NOMO-1 (cell line): ENCODE results near the gene ARHGEF35.
"Not testable (repeated sequence)": the region's sequence is repeated elsewhere in the genome, so short reads cannot be mapped to it uniquely, and the experiment has no call there.

Source experiments
- DNase-seq, 2 experiments: peaks; one replicate each; lab custom pipeline; 2025; ENCODE audit not compliant: unreplicated experiment in 2 of 2; lab: John Stamatoyannopoulos, UW

The ARHGEF35 gene

DNA sequence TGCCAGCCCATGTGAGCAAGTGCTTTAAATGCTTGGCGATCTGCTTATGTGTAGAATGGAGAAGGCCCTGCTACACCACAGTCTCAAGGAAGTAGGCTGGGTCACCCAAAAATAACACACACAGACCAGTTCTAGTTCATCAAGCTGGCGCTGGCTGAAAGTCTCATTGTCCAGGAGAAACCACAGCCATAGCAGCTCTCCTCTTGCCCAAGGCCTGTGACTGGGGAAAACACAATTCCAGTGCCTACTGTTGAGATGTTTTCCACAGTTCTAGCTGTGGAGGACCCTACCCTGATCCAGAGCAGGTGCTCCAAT, 16.5 kb downstream of the ARHGEF35 start:
- DNase-seq = not testable (repeated sequence)

GRCh38 chr7:144178380-144179164, 17.1 kb downstream of the ARHGEF35 start:
- not testable (repeated sequence) for DNase-seq

DNA sequence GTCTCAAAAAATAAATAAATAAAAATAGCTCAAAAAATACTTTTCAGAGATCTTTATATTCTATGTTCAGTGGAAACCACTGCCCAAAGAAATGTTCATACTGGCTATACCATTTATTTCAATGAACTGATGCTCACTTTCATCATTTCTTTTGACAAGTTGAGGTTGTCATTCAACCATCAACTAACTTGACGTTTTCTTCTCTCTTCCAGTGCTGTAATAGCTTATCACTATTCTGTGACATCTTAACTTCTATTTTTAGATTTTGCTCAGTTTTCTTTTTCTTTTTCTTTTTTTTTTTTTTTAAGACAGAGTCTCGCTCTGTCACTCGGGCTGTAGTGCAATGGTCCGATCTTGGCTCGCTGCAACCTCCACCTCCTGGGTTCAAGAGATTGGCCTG, 21.0 kb downstream of the ARHGEF35 start:
- no peak for DNase-seq

- DNase-seq = not testable (repeated sequence)
These were observed 23.9 kb downstream of the ARHGEF35 start for GRCh38 chr7:144171594-144172350.

DNA sequence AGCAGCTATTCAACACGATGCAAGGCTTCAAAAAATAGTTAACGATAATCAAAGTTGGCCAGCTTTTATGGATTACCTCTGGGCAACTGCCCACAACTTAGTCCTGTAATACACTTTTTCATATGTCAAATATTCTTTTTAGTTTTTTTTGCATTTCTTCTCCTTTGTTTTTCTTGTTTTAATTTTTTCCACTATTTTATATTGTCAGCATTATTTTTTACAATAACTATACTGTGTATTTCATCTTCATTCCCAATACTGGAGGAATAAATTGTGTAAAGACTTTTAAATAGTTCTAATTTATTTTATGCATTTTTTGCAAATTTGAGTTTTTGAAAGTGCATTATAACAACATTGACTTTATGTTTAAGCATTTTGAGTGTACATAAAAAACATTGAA, 30.8 kb downstream of the ARHGEF35 start:
- no peak for DNase-seq

DNA sequence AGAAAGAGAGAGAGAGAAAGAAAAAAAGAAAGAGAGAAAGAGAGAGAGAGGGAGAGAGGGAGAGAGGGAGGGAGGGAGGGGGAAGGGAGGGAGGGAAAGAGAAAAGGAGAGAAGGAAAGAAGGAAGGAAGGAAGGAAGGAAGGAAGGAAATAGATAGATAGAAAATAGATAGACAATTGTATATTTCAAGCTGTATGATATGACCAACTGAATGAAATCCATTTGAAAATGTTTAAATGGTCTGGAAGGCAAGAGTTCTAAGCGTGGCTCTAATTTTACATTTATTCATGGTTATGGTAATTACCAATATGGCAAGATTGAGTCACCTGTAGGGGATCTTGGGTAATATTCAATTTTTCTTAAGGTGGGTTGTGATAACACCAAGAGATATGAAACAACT, 36.8 kb downstream of the ARHGEF35 start:
- DNase-seq = no peak

GRCh38 chr7:144148224-144148827, 47.3 kb downstream of the ARHGEF35 start:
- DNase-seq = no peak

GRCh38 chr7:144144426-144144825, 51.2 kb downstream of the ARHGEF35 start:
- DNase-seq = no peak

DNA sequence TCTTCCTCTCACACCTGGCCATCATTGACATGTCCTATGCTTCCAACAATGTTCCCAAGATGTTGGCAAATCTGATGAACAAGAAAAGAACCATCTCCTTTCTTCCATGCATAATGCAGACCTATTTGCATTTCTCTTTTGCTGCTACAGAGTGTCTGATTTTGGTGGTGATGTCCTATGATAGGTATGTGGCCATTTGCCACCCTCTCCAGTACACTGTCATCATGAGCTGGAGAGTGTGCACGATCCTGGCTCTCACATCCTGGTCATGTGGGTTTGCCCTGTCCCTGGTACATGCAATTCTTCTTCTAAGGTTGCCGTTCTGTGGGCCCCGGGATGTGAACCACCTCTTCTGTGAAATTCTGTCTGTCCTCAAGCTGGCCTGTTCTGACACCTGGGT, 53.4 kb downstream of the ARHGEF35 start:
- DNase-seq = no peak

DNA sequence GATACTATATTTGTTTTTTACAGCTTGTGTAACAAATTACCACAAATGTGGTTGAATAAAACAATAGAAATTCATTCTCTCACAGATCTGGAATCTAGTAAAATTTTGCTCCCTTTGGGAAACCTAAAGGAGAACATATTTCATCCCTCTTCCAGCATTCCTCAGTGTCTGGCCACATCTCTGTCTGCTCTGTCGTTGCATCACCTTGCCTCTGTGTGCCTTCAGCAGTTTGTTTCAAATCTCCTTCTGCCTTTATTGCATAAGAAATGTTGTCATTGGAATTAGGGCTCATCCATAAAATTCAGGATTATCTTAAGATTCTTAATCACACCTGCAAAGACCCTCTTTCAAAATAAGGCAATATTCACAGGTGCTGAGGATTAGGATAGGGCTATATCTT, 58.1 kb downstream of the ARHGEF35 start:
- no peak for DNase-seq
